Adrenal gland (tissue), 12 donors: Measurements from ENCODE around the gene CCDC80. TPM values are rescaled to one million over a fixed set of nuclear protein-coding genes. Genes with fewer than 3 reads are reported as not detected.
"Not testable (repeated sequence)": the region's sequence is repeated elsewhere in the genome, so short reads cannot be mapped to it uniquely, and the experiment has no call there.

ENCODE experiments used
- DNase-seq, 7 donors: peaks; one replicate each; pipeline ENCODE4 v3.0.0-alpha.2; 2019 to 2020
- H3K27ac ChIP-seq, 5 donors: fragments of 200-600 bp; sonication (generic) in 4 of 5; 1 replicate in 3 of 5; 2 replicates in 2 of 5; pipeline versions ENCODE4 v1.5.1 to v1.8.0; 2016 to 2020; ENCODE audit warnings: mild to moderate bottlenecking in 1 of 5
- H3K27me3 ChIP-seq: fragments of 200-600 bp; 2 replicates; pipeline ENCODE4 v1.8.0; 2021
- H3K36me3 ChIP-seq, 2 donors: fragments of 200-600 bp; replicated peaks in 1 of 2; 1 replicate in 1 of 2; 2 replicates in 1 of 2; pipeline versions ENCODE4 v1.5.1 to v1.8.0; 2018 to 2022
- H3K4me1 ChIP-seq, 2 donors: fragments of 200-600 bp; replicated peaks in 1 of 2; 1 replicate in 1 of 2; 2 replicates in 1 of 2; pipeline versions ENCODE4 v1.5.1 to v1.8.0; 2018 to 2021
- H3K4me3 ChIP-seq, 4 donors: fragments of 200-600 bp; sonication (generic) in 3 of 4; one replicate each; pipeline ENCODE4 v1.5.1; 2016 to 2018
- H3K9me3 ChIP-seq, 3 donors: fragments of 200-600 bp; sonication (generic) in 1 of 3; replicated peaks in 1 of 3; 1 replicate in 2 of 3; 2 replicates in 1 of 3; pipeline versions ENCODE4 v1.5.1 to v1.8.0; 2016 to 2021
- POLR2A ChIP-seq, 2 donors: fragments of 450-650 bp; IDR thresholded peaks; one replicate each; pipeline ENCODE4 v1.6.1; 2017; ENCODE audit warnings: antibody characterized with exemption in 2 of 2, mild to moderate bottlenecking in 2 of 2, moderate library complexity in 1 of 2
- WGBS, 4 donors: extraction: QIAGEN DNeasy Blood & Tissue Kit in 2 of 4; methylation state at CpG; one replicate each; pipeline versions ENCODE4 v1.1.5 to v1.1.7; 2013 to 2017; 5-methylcytosine and 5-hydroxymethylcytosine counted together
- intact Hi-C, 2 donors: fragments of 100-400 bp; cut with DNase I; formaldehyde crosslinking; loops; one replicate each; pipeline versions ENCODE4 v1.14.1 to v1.15.0; 2022 to 2023
- polyA plus RNA-seq, 3 donors: library from polyadenylated mRNA; stranded (reverse); fragments of 200-250 nt in 2 of 3; fragments of 350-450 nt in 1 of 3; fragmentation: Illumina TruSeq in 1 of 3; extraction: RNeasy Lipid Tissue Mini Kit (QIAGEN cat#74804) in 1 of 3; gene quantifications; one replicate each; pipeline ENCODE4 v1.2.3, GENCODE V29; 2013 to 2014
- total RNA-seq, 9 donors: library from RNA; depleted of rRNA in 4 of 9; stranded (reverse); fragments of >200 nt in 4 of 9; fragments of 120-200 nt in 1 of 9; fragmentation: NEBNext Ultra II Directional in 1 of 9; extraction: Animal tissue kit (Norgen Biotek cat#: 25700) in 1 of 9; gene quantifications; one replicate each; pipeline versions ENCODE4 v1.1.0 to v1.2.4, GENCODE V29; 2013 to 2023
- TF ChIP-seq, protein P1 (sequence below), 6 experiments: fragments of 450-650 bp in 4 of 6; fragments of 200-600 bp in 2 of 6; sonication (generic) in 1 of 6; IDR thresholded peaks; 1 replicate in 5 of 6; 2 replicates in 1 of 6; pipeline versions ENCODE4 v1.5.1 to v1.8.0; 2016 to 2021; ENCODE audit warnings: antibody characterized with exemption in 6 of 6, mild to moderate bottlenecking in 2 of 6, moderate library complexity in 1 of 6
- donor health status: healthy with polysubstance abuse.
- donor health status: Bipolar disorder and iron deficiency.
- donor health status: DM: yes; HTN: yes; CAD: no.
- donor health status: DM: no; HTN: no; CAD: no.
- donor health status: DM: no; HTN: no; CAD: no.
- donor health status: DM: yes; HTN: yes; CAD: no.

CCDC80 gene
- total and polyA plus RNA-seq, 12 donors = 5.7 to 65.3 (median 17.9) TPM

GRCh38 chr3:112671930-112672715 lies 31.2 kb upstream of the CCDC80 start:
- H3K4me3 ChIP-seq = no peak overlapping the region
- peaks cover 0 to 6% of the 10 kb centered on the region in 2 donors for H3K4me1 ChIP-seq
- no peaks in the 10 kb centered on the region for H3K27me3 ChIP-seq
- WGBS, 4 donors = 75 to 92% (median 79%) methylated on average over 4 of the region's 4 CpGs
- DNase-seq = no peak
- no peaks in the 10 kb centered on the region for H3K9me3 ChIP-seq
- TF ChIP-seq, protein P1, sequence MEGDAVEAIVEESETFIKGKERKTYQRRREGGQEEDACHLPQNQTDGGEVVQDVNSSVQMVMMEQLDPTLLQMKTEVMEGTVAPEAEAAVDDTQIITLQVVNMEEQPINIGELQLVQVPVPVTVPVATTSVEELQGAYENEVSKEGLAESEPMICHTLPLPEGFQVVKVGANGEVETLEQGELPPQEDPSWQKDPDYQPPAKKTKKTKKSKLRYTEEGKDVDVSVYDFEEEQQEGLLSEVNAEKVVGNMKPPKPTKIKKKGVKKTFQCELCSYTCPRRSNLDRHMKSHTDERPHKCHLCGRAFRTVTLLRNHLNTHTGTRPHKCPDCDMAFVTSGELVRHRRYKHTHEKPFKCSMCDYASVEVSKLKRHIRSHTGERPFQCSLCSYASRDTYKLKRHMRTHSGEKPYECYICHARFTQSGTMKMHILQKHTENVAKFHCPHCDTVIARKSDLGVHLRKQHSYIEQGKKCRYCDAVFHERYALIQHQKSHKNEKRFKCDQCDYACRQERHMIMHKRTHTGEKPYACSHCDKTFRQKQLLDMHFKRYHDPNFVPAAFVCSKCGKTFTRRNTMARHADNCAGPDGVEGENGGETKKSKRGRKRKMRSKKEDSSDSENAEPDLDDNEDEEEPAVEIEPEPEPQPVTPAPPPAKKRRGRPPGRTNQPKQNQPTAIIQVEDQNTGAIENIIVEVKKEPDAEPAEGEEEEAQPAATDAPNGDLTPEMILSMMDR (IDR thresholded peaks at IDR 0.05) = no peak
- no peak for TF ChIP-seq POLR2A (IDR thresholded peaks at IDR 0.05)
- H3K36me3 ChIP-seq = no peaks in the 10 kb centered on the region
- intact Hi-C loops = no loop called here
- no peak overlapping the region for H3K27ac ChIP-seq

DNA sequence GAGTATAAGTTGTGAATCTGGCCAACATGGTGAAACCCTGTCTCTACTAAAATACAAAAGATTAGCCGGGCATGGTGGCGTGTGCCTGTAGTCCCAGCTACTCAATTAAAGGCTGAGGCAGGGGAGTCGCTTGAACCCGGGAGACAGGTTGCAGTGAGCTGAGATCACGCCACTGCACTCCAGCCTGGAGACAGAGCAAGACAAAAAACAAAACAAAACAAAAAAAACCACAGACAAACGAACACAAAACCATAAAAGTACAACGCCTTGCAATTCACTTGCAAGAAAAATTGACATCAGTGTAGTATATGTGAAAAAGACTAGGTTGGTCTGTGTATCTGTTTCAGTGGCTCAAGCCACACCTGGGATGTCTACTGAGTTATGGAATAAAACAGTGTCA lies 29.9 kb upstream of the CCDC80 start:
- Histone ChIP-seq H3K27ac (no peak overlapping the region), H3K4me1 (no peaks in the 10 kb centered on the region), H3K27me3 (no peaks in the 10 kb centered on the region), H3K36me3 (no peaks in the 10 kb centered on the region), H3K4me3 (no peak overlapping the region), H3K9me3 (no peaks in the 10 kb centered on the region)
- DNase-seq = no peak
- no peak for TF ChIP-seq POLR2A (IDR thresholded peaks at IDR 0.05)
- TF ChIP-seq, protein P1 (IDR thresholded peaks at IDR 0.05) = no peak
- intact Hi-C loops = no loop called here
- WGBS, 4 donors = 83 to 88% (median 85%) methylated on average over 7 of the region's 7 CpGs

GRCh38 chr3:112667599-112667998 lies 26.7 kb upstream of the CCDC80 start:
- intact Hi-C loops = no loop called here
- no peak overlapping the region for H3K4me3 ChIP-seq
- no peaks in the 10 kb centered on the region for H3K4me1 ChIP-seq
- no peaks in the 10 kb centered on the region for H3K36me3 ChIP-seq
- WGBS, 4 donors = 65 to 76% (median 73%) methylated on average over 4 of the region's 4 CpGs
- TF ChIP-seq POLR2A (IDR thresholded peaks at IDR 0.05) = no peak
- TF ChIP-seq, protein P1 (IDR thresholded peaks at IDR 0.05) = no peak
- no peaks in the 10 kb centered on the region for H3K27me3 ChIP-seq
- no peak for DNase-seq
- H3K27ac ChIP-seq = no peak overlapping the region
- no peaks in the 10 kb centered on the region for H3K9me3 ChIP-seq

GRCh38 chr3:112665009-112665408 lies 24.1 kb upstream of the CCDC80 start:
- intact Hi-C loops, H3K27ac ChIP-seq, H3K36me3 ChIP-seq, H3K4me1 ChIP-seq, H3K27me3 ChIP-seq, H3K4me3 ChIP-seq, H3K9me3 ChIP-seq, DNase-seq: not testable (repeated sequence)
- WGBS, 4 donors = 87 to 94% (median 90%) methylated on average over 7 to 9 of the region's 9 CpGs

DNA sequence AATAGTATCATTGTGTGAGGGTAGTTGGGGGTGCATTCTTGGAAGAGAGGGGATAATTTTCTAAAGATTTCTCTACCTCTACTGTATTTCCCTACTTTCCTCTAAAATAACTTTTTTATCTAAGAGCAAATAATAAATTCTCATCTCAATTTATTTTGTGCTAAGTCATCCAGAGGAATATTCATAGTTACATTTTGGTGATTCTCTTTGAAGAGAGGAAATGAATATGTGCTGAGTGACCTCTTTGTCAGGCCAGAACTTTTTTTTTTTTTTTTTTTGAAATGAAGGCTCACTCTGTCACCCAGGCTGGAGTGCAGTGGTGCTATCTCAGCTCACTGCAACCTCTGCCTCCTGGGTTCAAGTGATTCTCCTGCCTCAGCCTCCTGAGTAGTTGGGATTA lies 15.1 kb upstream of the CCDC80 start:
- no peak for TF ChIP-seq POLR2A (IDR thresholded peaks at IDR 0.05)
- TF ChIP-seq, protein P1 (IDR thresholded peaks at IDR 0.05) = no peak
- Histone ChIP-seq H3K27ac (no peak overlapping the region), H3K36me3 (no peaks in the 10 kb centered on the region), H3K4me3 (no peak overlapping the region), H3K4me1 (no peaks in the 10 kb centered on the region), H3K9me3 (no peaks in the 10 kb centered on the region), H3K27me3 (no peaks in the 10 kb centered on the region)
- DNase-seq = no peak
- intact Hi-C loops = no loop called here
